OCI-LY7 (cell line): ENCODE measurements around the gene NAT10. TPM values are rescaled to one million over a fixed set of nuclear protein-coding genes. Genes with fewer than 3 reads are reported as not detected.

Experiments
- BruUV-seq: library from RNA; stranded (reverse); fragments of 400-500 nt; replicated peaks from 2 replicates; lab custom pipeline; 2021; lab: Mats Ljungman, UMichigan
- CTCF ChIA-PET: fragments of 300-600 bp; sonication (Branson Sonifier 250); formaldehyde crosslinking; loops from one replicate; lab custom pipeline; 2022; ENCODE audit warnings: antibody characterized with exemption; ENCODE audit not compliant: unreplicated experiment; lab: Charles Lee
- POLR2A ChIA-PET: fragments of 300-600 bp; sonication (Branson Sonifier 250); formaldehyde crosslinking; loops from one replicate; lab custom pipeline; 2022; ENCODE audit warnings: antibody characterized with exemption; lab: Charles Lee
- DNase-seq: peaks from one replicate; pipeline ENCODE4 v3.0.0-alpha.2; 2015; ENCODE audit warnings: low spot score
- H2AFZ ChIP-seq: fragments of 200-600 bp; sonication (generic), shearing (Covaris generic); 2 replicates; pipeline ENCODE4 v1.6.1; 2014; ENCODE audit warnings: mild to moderate bottlenecking, antibody characterized with exemption, low read length, moderate library complexity
- H3K27ac ChIP-seq: fragments of 200-600 bp; sonication (generic); 2 replicates; pipeline ENCODE4 v1.5.1; 2014; ENCODE audit warnings: mixed run types, low read depth, mild to moderate bottlenecking, moderate library complexity, low read length, inconsistent platforms; ENCODE audit not compliant: poor library complexity, severe bottlenecking
- H3K36me3 ChIP-seq: fragments of 200-600 bp; sonication (generic); 2 replicates; pipeline ENCODE4 v1.6.1; 2014; ENCODE audit warnings: mild to moderate bottlenecking, antibody characterized with exemption, low read length, moderate library complexity, mixed read lengths; ENCODE audit not compliant: insufficient read depth
- H3K4me1 ChIP-seq: fragments of 200-600 bp; sonication (generic); 2 replicates; pipeline ENCODE4 v1.5.1; 2014; ENCODE audit warnings: mild to moderate bottlenecking, low read length; ENCODE audit not compliant: insufficient read depth, poor library complexity, severe bottlenecking
- H3K4me2 ChIP-seq: fragments of 200-600 bp; sonication (generic); 2 replicates; pipeline ENCODE4 v1.6.1; 2014; ENCODE audit warnings: mild to moderate bottlenecking, low read length
- H3K4me3 ChIP-seq: fragments of 200-600 bp; sonication (generic); 2 replicates; pipeline ENCODE4 v1.5.1; 2014; ENCODE audit warnings: mild to moderate bottlenecking, low read depth, low read length; ENCODE audit not compliant: poor library complexity, severe bottlenecking
- H3K79me2 ChIP-seq: fragments of 200-600 bp; sonication (generic); 2 replicates; pipeline ENCODE4 v1.6.1; 2016; ENCODE audit warnings: low read depth, mild to moderate bottlenecking, low read length, moderate library complexity, mixed read lengths; ENCODE audit not compliant: insufficient read depth
- H3K9me2 ChIP-seq: fragments of 200-600 bp; sonication (generic); 2 replicates; pipeline ENCODE4 v1.6.1; 2016; ENCODE audit warnings: mild to moderate bottlenecking, low read length, mixed read lengths; ENCODE audit not compliant: insufficient read depth
- H3K9me3 ChIP-seq: fragments of 200-600 bp; sonication (generic); 2 replicates; pipeline ENCODE4 v1.6.1; 2014; ENCODE audit warnings: mild to moderate bottlenecking, mixed run types, low read length, mixed read lengths
- H4K20me1 ChIP-seq: fragments of 200-600 bp; sonication (generic); 2 replicates; pipeline ENCODE4 v1.6.1; 2014; ENCODE audit warnings: mild to moderate bottlenecking, antibody characterized with exemption, low read length, moderate library complexity, mixed read lengths; ENCODE audit not compliant: insufficient read depth
- CTCF ChIP-seq: fragments of 200-600 bp; sonication (generic); conservative IDR thresholded peaks from 2 replicates; pipeline ENCODE4 v1.5.1; 2014; ENCODE audit warnings: mild to moderate bottlenecking, antibody characterized with exemption, low read length, moderate library complexity, mixed read lengths
- EZH2phosphoT487 ChIP-seq: fragments of 200-600 bp; sonication (generic); IDR thresholded peaks from 2 replicates; pipeline ENCODE4 v1.6.1; 2018; ENCODE audit warnings: low read depth, borderline replicate concordance, mild to moderate bottlenecking, mixed run types, antibody characterized with exemption, low read length, moderate library complexity, mixed read lengths
- intact Hi-C: fragments of 100-400 bp; cut with micrococcal nuclease; formaldehyde crosslinking; loops from one replicate; pipeline ENCODE4 v1.10.0; 2022; ENCODE audit not compliant: unreplicated experiment
- total RNA-seq, 2 experiments: library from RNA; depleted of rRNA in 1 of 2; stranded (reverse); fragments of >200 nt in 1 of 2; shearing (Covaris generic) in 1 of 2; gene quantifications; 2 replicates each; pipeline ENCODE4 v1.2.3, GENCODE V29; 2014 to 2022

The NAT10 gene
- total RNA-seq, 2 experiments from 2014 or later, result 64.9 to 120 TPM

- Histone ChIP-seq H3K9me2 (no peaks in the 10 kb centered on the region), H3K36me3 (peaks cover 93% of the 10 kb centered on the region), H3K27ac (no peak overlapping the region), H3K9me3 (no peaks in the 10 kb centered on the region), H3K4me2 (no peak overlapping the region), H3K79me2 (peaks cover 11% of the 10 kb centered on the region; the same call in 1 of the 2 replicates), H3K4me3 (no peak overlapping the region), H2AFZ (no peak overlapping the region), H4K20me1 (peaks cover 13% of the 10 kb centered on the region; the same call in 1 of the 2 replicates), H3K4me1 (peaks cover 23% of the 10 kb centered on the region)
- TF ChIP-seq CTCF (no peak), EZH2phosphoT487 (no peak)
- ChIA-PET CTCF (no interaction called here), POLR2A (interaction anchor here (1.1 to 1.6 kb wide), 8 partner anchors 9 to 61 kb away, joined by 3 to 9 read pairs (median 5); no protein-coding TSS in a partner anchor)
- intact Hi-C loops, result no loop called here
- no TSS peak for BruUV-seq
- no peak for DNase-seq
Measured at GRCh38 chr11:34098813-34099212, 6.6 kb upstream of the NAT10 start.

GRCh38 chr11:34104680-34105078 is 750 bp upstream of the NAT10 start:
- Histone ChIP-seq H3K79me2 (peaks cover 42% of the 10 kb centered on the region), H3K4me2 (peak overlapping the region; percentile 90), H3K9me3 (no peaks in the 10 kb centered on the region), H3K4me1 (peaks cover 47% of the 10 kb centered on the region), H4K20me1 (no peaks in the 10 kb centered on the region), H2AFZ (peak overlapping the region; percentile 65; the same call in 1 of the 2 replicates), H3K4me3 (peak overlapping the region; percentile 88), H3K27ac (peak overlapping the region; percentile 86), H3K36me3 (peaks cover 62% of the 10 kb centered on the region), H3K9me2 (no peaks in the 10 kb centered on the region)
- no peak for TF ChIP-seq EZH2phosphoT487
- TF ChIP-seq CTCF, result 0 out of 2 replicates have a peak, but pooled peaks have one; percentile 19
- intact Hi-C loops, result loop anchor here (1.0 to 5.0 kb wide), 4 partner anchors 41 to 255 kb away; partner anchors contain the start of gene CAPRIN1
- POLR2A ChIA-PET, result interaction anchor here (0.9 to 3.5 kb wide), 7 partner anchors 21 to 53 kb away, joined by 3 to 17 read pairs (median 5); partner anchors contain the start of gene CAPRIN1
- BruUV-seq, result no TSS peak
- no peak for DNase-seq
- CTCF ChIA-PET, result interaction anchor here (1.0 kb wide), 1 partner anchor 52 kb away, joined by 3 read pairs; no protein-coding TSS in a partner anchor

- H3K4me1 ChIP-seq, result peaks cover 47% of the 10 kb centered on the region
- POLR2A ChIA-PET, result interaction anchor here (0.6 to 3.5 kb wide), 21 partner anchors 10 to 1621 kb away, joined by 3 to 17 read pairs (median 4); partner anchors contain the start of genes CAPRIN1 and CAT
- H3K36me3 ChIP-seq, result peaks cover 62% of the 10 kb centered on the region
- intact Hi-C loops, result loop anchor here (1.0 to 5.0 kb wide), 4 partner anchors 39 to 253 kb away; partner anchors contain the start of gene CAPRIN1
- H3K27ac ChIP-seq, result peak overlapping the region; percentile 86
- BruUV-seq, result TSS peak; percentile 56
- TF ChIP-seq CTCF (no peak), EZH2phosphoT487 (no peak)
- H3K9me2 ChIP-seq, result no peaks in the 10 kb centered on the region
- peak overlapping the region; percentile 88 for H3K4me3 ChIP-seq
- H3K4me2 ChIP-seq, result peak overlapping the region; percentile 90
- no peaks in the 10 kb centered on the region for H4K20me1 ChIP-seq
- CTCF ChIA-PET, result interaction anchor here (1.0 kb wide), 1 partner anchor 53 kb away, joined by 3 read pairs; no protein-coding TSS in a partner anchor
- no peaks in the 10 kb centered on the region for H3K9me3 ChIP-seq
- peak overlapping the region; percentile 65; the same call in 1 of the 2 replicates for H2AFZ ChIP-seq
- peak; percentile 23 for DNase-seq
- H3K79me2 ChIP-seq, result peaks cover 47% of the 10 kb centered on the region
Measured at GRCh38 chr11:34105957-34106504, 602 bp downstream of the NAT10 start.
